Placental pericyte (primary cell): ENCODE measurements around the gene GK. TPM values are rescaled to one million over a fixed set of nuclear protein-coding genes. Genes with fewer than 3 reads are reported as not detected.

ENCODE experiments used
- small RNA-seq: library from RNA; depleted of rRNA; stranded (forward); fragments of <200 nt; gene quantifications from one replicate; pipeline ENCODE3, GENCODE V24; 2012; ENCODE audit warnings: low replicate concordance
- total RNA-seq: library from RNA; depleted of rRNA; stranded (reverse); fragments of >200 nt; gene quantifications from 2 replicates; pipeline ENCODE4 v1.2.3, GENCODE V29; 2012

The GK gene
- total RNA-seq: 29.8 and 30.4 TPM in 2 replicates

DNA sequence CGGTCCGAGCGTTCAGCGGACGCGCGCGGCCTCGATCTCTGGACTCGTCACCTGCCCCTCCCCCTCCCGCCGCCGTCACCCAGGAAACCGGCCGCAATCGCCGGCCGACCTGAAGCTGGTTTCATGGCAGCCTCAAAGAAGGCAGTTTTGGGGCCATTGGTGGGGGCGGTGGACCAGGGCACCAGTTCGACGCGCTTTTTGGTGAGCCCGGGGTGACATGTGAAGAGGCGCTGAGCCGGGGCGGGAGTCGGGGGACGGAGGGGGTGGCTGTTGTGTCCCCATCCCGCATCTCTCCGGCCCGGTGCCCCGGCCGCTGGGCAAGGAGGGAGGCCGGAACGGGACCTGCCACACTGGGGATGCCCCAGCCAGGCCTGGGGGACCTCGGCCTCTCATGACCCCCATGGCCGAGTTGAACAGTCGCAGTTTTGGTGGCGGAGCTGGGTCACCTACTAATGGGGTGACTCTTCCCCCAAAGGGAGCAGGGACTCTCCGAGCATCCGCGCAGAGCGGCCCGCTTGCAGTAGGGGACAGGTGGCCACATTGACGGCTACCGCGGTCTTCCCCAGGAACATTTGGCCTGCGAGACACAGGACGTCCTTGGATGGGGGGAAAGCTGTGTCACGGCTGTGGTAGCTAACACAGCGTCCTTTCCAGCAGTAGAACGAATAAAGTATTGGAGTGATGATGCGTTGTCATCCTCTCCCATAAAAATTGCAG is at the start of gene GK:
TSS of gene GK (plus strand) at position 9 of the 717 bp plus-strand sequence. CDS start at position 124, 115 bp downstream.

Small RNAs within 50 kb of the gene (small RNA-seq; reads per million reads assigned to genes)
- not detected for gene CKS1BP6

Other genes starting within 250 kb of the GK start
- gene TASL, start 75.7 kb upstream of the GK start, total RNA-seq: 0.14 TPM in 1 of 2 replicates, not detected in the other
- 13.1 and 19.5 TPM in 2 replicates for gene TAB3, start 235.8 kb downstream of the GK start, total RNA-seq